Measurements from ENCODE around the gene NXNL2. TPM values are rescaled to one million over a fixed set of nuclear protein-coding genes. Genes with fewer than 3 reads are reported as not detected.

The NXNL2 gene
- total and polyA plus RNA-seq, 2 experiments from 2014 or later = 3.4 to 5.1 TPM

DNA sequence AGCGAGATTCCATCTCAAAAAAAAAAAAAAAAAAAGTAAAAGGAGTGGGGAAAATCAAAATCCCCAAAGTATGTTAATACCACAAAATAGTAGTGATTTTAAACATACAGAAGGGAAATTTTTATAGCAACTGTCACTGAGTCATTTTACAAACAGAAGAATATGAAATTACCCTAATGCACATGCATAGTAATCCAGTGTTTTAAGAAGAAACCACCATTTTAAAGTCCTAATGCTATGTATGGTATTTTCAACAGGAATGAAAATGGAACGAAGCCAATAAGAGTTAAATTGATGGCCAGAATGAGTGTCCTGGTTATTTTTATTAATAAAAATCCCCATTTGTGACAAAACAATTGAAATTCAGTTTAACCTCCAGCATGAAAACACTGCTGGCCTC is 26.7 kb upstream of the NXNL2 start (continued):
- TF ChIP-seq, protein P1, sequence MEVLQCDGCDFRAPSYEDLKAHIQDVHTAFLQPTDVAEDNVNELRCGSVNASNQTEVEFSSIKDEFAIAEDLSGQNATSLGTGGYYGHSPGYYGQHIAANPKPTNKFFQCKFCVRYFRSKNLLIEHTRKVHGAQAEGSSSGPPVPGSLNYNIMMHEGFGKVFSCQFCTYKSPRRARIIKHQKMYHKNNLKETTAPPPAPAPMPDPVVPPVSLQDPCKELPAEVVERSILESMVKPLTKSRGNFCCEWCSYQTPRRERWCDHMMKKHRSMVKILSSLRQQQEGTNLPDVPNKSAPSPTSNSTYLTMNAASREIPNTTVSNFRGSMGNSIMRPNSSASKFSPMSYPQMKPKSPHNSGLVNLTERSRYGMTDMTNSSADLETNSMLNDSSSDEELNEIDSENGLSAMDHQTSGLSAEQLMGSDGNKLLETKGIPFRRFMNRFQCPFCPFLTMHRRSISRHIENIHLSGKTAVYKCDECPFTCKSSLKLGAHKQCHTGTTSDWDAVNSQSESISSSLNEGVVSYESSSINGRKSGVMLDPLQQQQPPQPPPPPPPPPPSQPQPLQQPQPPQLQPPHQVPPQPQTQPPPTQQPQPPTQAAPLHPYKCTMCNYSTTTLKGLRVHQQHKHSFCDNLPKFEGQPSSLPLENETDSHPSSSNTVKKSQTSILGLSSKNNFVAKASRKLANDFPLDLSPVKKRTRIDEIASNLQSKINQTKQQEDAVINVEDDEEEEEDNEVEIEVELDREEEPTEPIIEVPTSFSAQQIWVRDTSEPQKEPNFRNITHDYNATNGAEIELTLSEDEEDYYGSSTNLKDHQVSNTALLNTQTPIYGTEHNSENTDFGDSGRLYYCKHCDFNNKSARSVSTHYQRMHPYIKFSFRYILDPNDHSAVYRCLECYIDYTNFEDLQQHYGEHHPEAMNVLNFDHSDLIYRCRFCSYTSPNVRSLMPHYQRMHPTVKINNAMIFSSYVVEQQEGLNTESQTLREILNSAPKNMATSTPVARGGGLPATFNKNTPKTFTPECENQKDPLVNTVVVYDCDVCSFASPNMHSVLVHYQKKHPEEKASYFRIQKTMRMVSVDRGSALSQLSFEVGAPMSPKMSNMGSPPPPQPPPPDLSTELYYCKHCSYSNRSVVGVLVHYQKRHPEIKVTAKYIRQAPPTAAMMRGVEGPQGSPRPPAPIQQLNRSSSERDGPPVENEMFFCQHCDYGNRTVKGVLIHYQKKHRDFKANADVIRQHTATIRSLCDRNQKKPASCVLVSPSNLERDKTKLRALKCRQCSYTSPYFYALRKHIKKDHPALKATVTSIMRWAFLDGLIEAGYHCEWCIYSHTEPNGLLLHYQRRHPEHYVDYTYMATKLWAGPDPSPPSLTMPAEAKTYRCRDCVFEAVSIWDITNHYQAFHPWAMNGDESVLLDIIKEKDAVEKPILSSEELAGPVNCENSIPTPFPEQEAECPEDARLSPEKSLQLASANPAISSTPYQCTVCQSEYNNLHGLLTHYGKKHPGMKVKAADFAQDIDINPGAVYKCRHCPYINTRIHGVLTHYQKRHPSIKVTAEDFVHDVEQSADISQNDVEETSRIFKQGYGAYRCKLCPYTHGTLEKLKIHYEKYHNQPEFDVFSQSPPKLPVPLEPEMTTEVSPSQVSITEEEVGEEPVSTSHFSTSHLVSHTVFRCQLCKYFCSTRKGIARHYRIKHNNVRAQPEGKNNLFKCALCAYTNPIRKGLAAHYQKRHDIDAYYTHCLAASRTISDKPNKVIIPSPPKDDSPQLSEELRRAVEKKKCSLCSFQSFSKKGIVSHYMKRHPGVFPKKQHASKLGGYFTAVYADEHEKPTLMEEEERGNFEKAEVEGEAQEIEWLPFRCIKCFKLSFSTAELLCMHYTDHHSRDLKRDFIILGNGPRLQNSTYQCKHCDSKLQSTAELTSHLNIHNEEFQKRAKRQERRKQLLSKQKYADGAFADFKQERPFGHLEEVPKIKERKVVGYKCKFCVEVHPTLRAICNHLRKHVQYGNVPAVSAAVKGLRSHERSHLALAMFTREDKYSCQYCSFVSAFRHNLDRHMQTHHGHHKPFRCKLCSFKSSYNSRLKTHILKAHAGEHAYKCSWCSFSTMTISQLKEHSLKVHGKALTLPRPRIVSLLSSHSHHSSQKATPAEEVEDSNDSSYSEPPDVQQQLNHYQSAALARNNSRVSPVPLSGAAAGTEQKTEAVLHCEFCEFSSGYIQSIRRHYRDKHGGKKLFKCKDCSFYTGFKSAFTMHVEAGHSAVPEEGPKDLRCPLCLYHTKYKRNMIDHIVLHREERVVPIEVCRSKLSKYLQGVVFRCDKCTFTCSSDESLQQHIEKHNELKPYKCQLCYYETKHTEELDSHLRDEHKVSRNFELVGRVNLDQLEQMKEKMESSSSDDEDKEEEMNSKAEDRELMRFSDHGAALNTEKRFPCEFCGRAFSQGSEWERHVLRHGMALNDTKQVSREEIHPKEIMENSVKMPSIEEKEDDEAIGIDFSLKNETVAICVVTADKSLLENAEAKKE (CRISPR knock-in tag; IDR thresholded peaks at IDR 0.05) = no peak
- TF ChIP-seq EZH2 (IDR thresholded peaks at IDR 0.05; ENCODE audit: low read depth, unreplicated experiment) = no peak
- no peak for TF ChIP-seq CREB1 (CRISPR knock-in tag; IDR thresholded peaks at IDR 0.05; ENCODE audit: low read depth)
- no peak for TF ChIP-seq JUNB (IDR thresholded peaks at IDR 0.05; ENCODE audit: unreplicated experiment)
- no peak for TF ChIP-seq ZNF331 (CRISPR knock-in tag; IDR thresholded peaks at IDR 0.05; ENCODE audit: low read depth)
- TF ChIP-seq, protein P2, sequence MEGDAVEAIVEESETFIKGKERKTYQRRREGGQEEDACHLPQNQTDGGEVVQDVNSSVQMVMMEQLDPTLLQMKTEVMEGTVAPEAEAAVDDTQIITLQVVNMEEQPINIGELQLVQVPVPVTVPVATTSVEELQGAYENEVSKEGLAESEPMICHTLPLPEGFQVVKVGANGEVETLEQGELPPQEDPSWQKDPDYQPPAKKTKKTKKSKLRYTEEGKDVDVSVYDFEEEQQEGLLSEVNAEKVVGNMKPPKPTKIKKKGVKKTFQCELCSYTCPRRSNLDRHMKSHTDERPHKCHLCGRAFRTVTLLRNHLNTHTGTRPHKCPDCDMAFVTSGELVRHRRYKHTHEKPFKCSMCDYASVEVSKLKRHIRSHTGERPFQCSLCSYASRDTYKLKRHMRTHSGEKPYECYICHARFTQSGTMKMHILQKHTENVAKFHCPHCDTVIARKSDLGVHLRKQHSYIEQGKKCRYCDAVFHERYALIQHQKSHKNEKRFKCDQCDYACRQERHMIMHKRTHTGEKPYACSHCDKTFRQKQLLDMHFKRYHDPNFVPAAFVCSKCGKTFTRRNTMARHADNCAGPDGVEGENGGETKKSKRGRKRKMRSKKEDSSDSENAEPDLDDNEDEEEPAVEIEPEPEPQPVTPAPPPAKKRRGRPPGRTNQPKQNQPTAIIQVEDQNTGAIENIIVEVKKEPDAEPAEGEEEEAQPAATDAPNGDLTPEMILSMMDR (conservative IDR thresholded peaks at IDR 0.05; ENCODE audit: low read depth in 2 of 2) = no peak
- no peak for TF ChIP-seq ZNF114 (CRISPR knock-in tag; IDR thresholded peaks at IDR 0.05)
- TF ChIP-seq NANOG (IDR thresholded peaks at IDR 0.05; ENCODE audit: borderline replicate concordance) = no peak
- TF ChIP-seq POLR2AphosphoS5 (IDR thresholded peaks at IDR 0.05; ENCODE audit: low read depth) = no peak
- no peak for TF ChIP-seq STAT1 (IDR thresholded peaks at IDR 0.05; ENCODE audit: unreplicated experiment)
- TF ChIP-seq EZH2phosphoT487 (IDR thresholded peaks at IDR 0.05; ENCODE audit: unreplicated experiment) = no peak
